B cell (primary cell): ENCODE results near the gene CERS2. TPM values are rescaled to one million over a fixed set of nuclear protein-coding genes. Genes with fewer than 3 reads are reported as not detected.

ENCODE experiments used
- ATAC-seq: fragments of 200-7000 bp; cut with Tn5 transposase; one replicate; pipeline ENCODE4 v1.10.0; 2021; ENCODE audit warnings: low read depth, mild to moderate bottlenecking, moderate number of reproducible peaks, moderate library complexity
- CTCF ChIA-PET: fragments of 350-600 bp; sonication (Branson Sonifier 250); formaldehyde crosslinking; loops from one replicate; lab custom pipeline; 2021; ENCODE audit warnings: antibody characterized with exemption, inconsistent platforms; lab: Charles Lee
- POLR2A ChIA-PET: fragments of 350-600 bp; sonication (Branson Sonifier 250); formaldehyde crosslinking; loops from one replicate; lab custom pipeline; 2021; ENCODE audit warnings: antibody characterized with exemption; lab: Charles Lee
- DNase-seq: peaks from one replicate; pipeline ENCODE4 v3.0.0; 2013
- H2AFZ ChIP-seq: 2 replicates; pipeline ENCODE4 v1.6.1; 2012; ENCODE audit warnings: mild to moderate bottlenecking, low read depth, low read length; ENCODE audit not compliant: insufficient read depth, poor library complexity, severe bottlenecking
- H3K27ac ChIP-seq, 2 donors: 1 replicate in 1 of 2; 2 replicates in 1 of 2; pipeline ENCODE4 v1.5.1; 2012 to 2013; ENCODE audit warnings: low read length in 2 of 2, mild to moderate bottlenecking in 2 of 2, moderate library complexity in 1 of 2
- H3K27me3 ChIP-seq, 4 experiments: fragments of 200-600 bp in 1 of 4; sonication (generic) in 1 of 4; replicated peaks in 1 of 4; 1 replicate in 2 of 4; 2 replicates in 2 of 4; pipeline versions ENCODE4 v1.6.1 to v1.7.0; 2013 to 2016; ENCODE audit warnings: low read length in 3 of 4, mild to moderate bottlenecking in 2 of 4, mixed read lengths in 1 of 4, moderate library complexity in 1 of 4; ENCODE audit not compliant: insufficient read depth in 4 of 4, control insufficient read depth in 3 of 4; ENCODE audit errors: control extremely low read depth in 1 of 4
- H3K36me3 ChIP-seq, 2 experiments: replicated peaks in 1 of 2; 1 replicate in 1 of 2; 2 replicates in 1 of 2; pipeline versions ENCODE4 v1.6.1 to v1.7.1; 2013; ENCODE audit warnings: low read length in 1 of 2; ENCODE audit not compliant: insufficient read depth in 2 of 2, control insufficient read depth in 1 of 2; ENCODE audit errors: control extremely low read depth in 1 of 2, extremely low read depth in 1 of 2
- H3K4me1 ChIP-seq, 2 donors: fragments of 200-600 bp in 1 of 2; sonication (generic) in 1 of 2; 1 replicate in 1 of 2; 2 replicates in 1 of 2; pipeline versions ENCODE4 v1.5.1 to v1.6.1; 2013 to 2017; ENCODE audit warnings: low read length in 2 of 2; ENCODE audit not compliant: control insufficient read depth in 2 of 2, insufficient read depth in 2 of 2
- H3K4me2 ChIP-seq: replicated peaks from 2 replicates; pipeline ENCODE3; 2012; ENCODE audit warnings: mild to moderate bottlenecking, low read depth, low read length; ENCODE audit not compliant: poor library complexity, severe bottlenecking
- H3K4me3 ChIP-seq, 5 experiments: fragments of 200-600 bp in 1 of 5; sonication (generic) in 1 of 5; 1 replicate in 3 of 5; 2 replicates in 2 of 5; pipeline versions ENCODE4 v1.5.1 to v1.7.0; 2011 to 2016; ENCODE audit warnings: low read length in 4 of 5, mild to moderate bottlenecking in 4 of 5, low read depth in 2 of 5, control low read depth in 1 of 5, moderate library complexity in 1 of 5; ENCODE audit not compliant: insufficient read depth in 1 of 5; ENCODE audit errors: control extremely low read depth in 1 of 5, extremely low read depth in 1 of 5
- H3K79me2 ChIP-seq: fragments of 200-600 bp; sonication (generic); one replicate; pipeline ENCODE4 v1.6.0; 2016; ENCODE audit warnings: low read length; ENCODE audit not compliant: control insufficient read depth, insufficient read depth
- H3K9ac ChIP-seq: fragments of 200-600 bp; sonication (generic); 2 replicates; pipeline ENCODE4 v1.6.1; 2017; ENCODE audit warnings: mild to moderate bottlenecking, low read length, moderate library complexity
- H3K9me3 ChIP-seq, 3 donors: one replicate each; pipeline versions ENCODE4 v1.6.1 to v1.7.1; 2013; ENCODE audit warnings: low read length in 2 of 3; ENCODE audit not compliant: control insufficient read depth in 2 of 3, insufficient read depth in 1 of 3; ENCODE audit errors: control extremely low read depth in 1 of 3
- H4K20me1 ChIP-seq: 2 replicates; pipeline ENCODE4 v1.6.0; 2012; ENCODE audit warnings: mild to moderate bottlenecking, low read length; ENCODE audit not compliant: insufficient read depth, control insufficient read depth, poor library complexity, severe bottlenecking
- H3K27ac Mint-ChIP-seq: one replicate; pipeline ENCODE4 v1.8.0; 2021; ENCODE audit warnings: mixed read lengths
- H3K27me3 Mint-ChIP-seq: one replicate; pipeline ENCODE4 v1.8.0; 2021; ENCODE audit warnings: mixed read lengths
- H3K4me1 Mint-ChIP-seq: one replicate; pipeline ENCODE4 v1.8.0; 2021; ENCODE audit warnings: mixed read lengths
- H3K4me3 Mint-ChIP-seq: one replicate; pipeline ENCODE4 v1.8.0; 2021; ENCODE audit warnings: mixed read lengths
- H3K9me3 Mint-ChIP-seq: one replicate; pipeline ENCODE4 v1.8.0; 2022; ENCODE audit warnings: mixed read lengths; ENCODE audit not compliant: insufficient read depth
- CTCF ChIP-seq: fragments of 200-600 bp; IDR thresholded peaks from one replicate; pipeline ENCODE4 v1.8.0; 2022; ENCODE audit warnings: antibody characterized with exemption, mild to moderate bottlenecking
- EZH2 ChIP-seq: IDR thresholded peaks from 2 replicates; pipeline ENCODE4 v1.6.1; 2012; ENCODE audit warnings: borderline replicate concordance, low read depth, mild to moderate bottlenecking, moderate library complexity, low read length; ENCODE audit not compliant: insufficient read depth, poor library complexity, severe bottlenecking
- WGBS: methylation state at CpG from one replicate; pipeline ENCODE4 v1.1.5; 2013; ENCODE audit warnings: missing lambda C conversion rate; ENCODE audit not compliant: insufficient coverage; 5-methylcytosine and 5-hydroxymethylcytosine counted together
- intact Hi-C: fragments of 100-400 bp; cut with micrococcal nuclease; formaldehyde crosslinking; loops from one replicate; pipeline ENCODE4 v1.10.0; 2022
- polyA plus RNA-seq: library from polyadenylated mRNA; depleted of rRNA; stranded (reverse); fragments of >200 nt; gene quantifications from 2 replicates; pipeline ENCODE4 v1.2.3, GENCODE V29; 2012
- total RNA-seq, 2 donors: library from RNA; stranded (reverse); fragments of 120-200 nt in 1 of 2; gene quantifications; 1 replicate in 1 of 2; 2 replicates in 1 of 2; pipeline versions ENCODE4 v1.2.3 to v1.2.4, GENCODE V29; 2013 to 2022

The CERS2 gene
- total and polyA plus RNA-seq, 2 donors (not counting 1 experiment from before 2014, with no cell fraction given): 68.4 to 130 TPM

- Mint-ChIP-seq H3K4me3 (no peak overlapping the region), H3K4me1 (peaks cover 36% of the 10 kb centered on the region), H3K27me3 (no peaks in the 10 kb centered on the region), H3K27ac (peak overlapping the region; percentile 75), H3K9me3 (no peaks in the 10 kb centered on the region)
- intact Hi-C loops: no loop called here
- peak overlapping the region in 1 of 2 donors; percentile 52 for H3K27ac ChIP-seq
- DNase-seq (no peak), ATAC-seq (no peak)
- H3K27me3 ChIP-seq: no peaks in the 10 kb centered on the region
- no peak overlapping the region for H3K9ac ChIP-seq
- no peak overlapping the region for H3K4me3 ChIP-seq
- no peaks in the 10 kb centered on the region for H3K9me3 ChIP-seq
- no peak overlapping the region for H2AFZ ChIP-seq
- 94% methylated on average over 9 of the region's 11 CpGs for WGBS
- POLR2A ChIA-PET: no interaction called here
- H3K79me2 ChIP-seq: peaks cover 59% of the 10 kb centered on the region
- CTCF ChIA-PET: interaction anchor here (0.6 to 1.8 kb wide), 2 partner anchors 9 to 16 kb away, joined by 8 to 9 read pairs; no protein-coding TSS in a partner anchor
- peaks cover 26 to 37% of the 10 kb centered on the region in 2 donors for H3K4me1 ChIP-seq
- peaks cover 56% of the 10 kb centered on the region for H4K20me1 ChIP-seq
- TF ChIP-seq CTCF: no peak
- no peak for TF ChIP-seq EZH2
- H3K4me2 ChIP-seq: no peak overlapping the region
- H3K36me3 ChIP-seq: peaks cover 0 to 29% of the 10 kb centered on the region in 2 experiments
Measured at GRCh38 chr1:150970808-150971582, 3.6 kb downstream of the CERS2 start.

- H3K4me1 Mint-ChIP-seq: peaks cover 35% of the 10 kb centered on the region
- H3K27ac Mint-ChIP-seq: peak overlapping the region; percentile 20
- Histone ChIP-seq H3K4me3 (no peak overlapping the region), H3K4me2 (no peak overlapping the region), H3K9me3 (no peaks in the 10 kb centered on the region), H3K27ac (no peak overlapping the region), H3K36me3 (peaks cover 2 to 39% of the 10 kb centered on the region in 2 experiments), H4K20me1 (peaks cover 56% of the 10 kb centered on the region), H3K27me3 (no peaks in the 10 kb centered on the region), H2AFZ (no peak overlapping the region), H3K9ac (no peak overlapping the region), H3K79me2 (peaks cover 54% of the 10 kb centered on the region), H3K4me1 (peaks cover 23 to 31% of the 10 kb centered on the region in 2 donors)
- no peak for DNase-seq
- H3K27me3 Mint-ChIP-seq: no peaks in the 10 kb centered on the region
- intact Hi-C loops: no loop called here
- WGBS: 59% methylated on average over 2 of the region's 3 CpGs
- H3K4me3 Mint-ChIP-seq: no peak overlapping the region
- TF ChIP-seq CTCF: no peak
- TF ChIP-seq EZH2: no peak
- CTCF ChIA-PET: interaction anchor here (0.7 to 1.8 kb wide), 2 partner anchors 10 to 12 kb away, joined by 3 to 9 read pairs; no protein-coding TSS in a partner anchor
- no peak for ATAC-seq
- POLR2A ChIA-PET: no interaction called here
- H3K9me3 Mint-ChIP-seq: no peaks in the 10 kb centered on the region
Measured at GRCh38 chr1:150969626-150970025, 5.0 kb downstream of the CERS2 start.
